Thyroid gland (tissue), 4 donors: ENCODE measurements around the gene FRMD4B. TPM values are rescaled to one million over a fixed set of nuclear protein-coding genes. Genes with fewer than 3 reads are reported as not detected.

Experiments
- DNase-seq, 2 donors: peaks; one replicate each; pipeline ENCODE4 v3.0.0-alpha.2; 2019
- H3K27ac ChIP-seq, 3 donors: fragments of 200-600 bp; sonication (generic); 1 replicate in 2 of 3; 2 replicates in 1 of 3; pipeline ENCODE4 v1.5.1; 2016 to 2019; ENCODE audit warnings: mild to moderate bottlenecking in 1 of 3, moderate library complexity in 1 of 3
- H3K27me3 ChIP-seq: fragments of 200-600 bp; sonication (generic); one replicate; pipeline ENCODE4 v1.5.1; 2019
- H3K36me3 ChIP-seq, 2 donors: fragments of 200-600 bp; sonication (generic); one replicate each; pipeline ENCODE4 v1.5.1; 2016 to 2019
- H3K4me1 ChIP-seq, 2 donors: fragments of 200-600 bp; sonication (generic); one replicate each; pipeline ENCODE4 v1.5.1; 2017 to 2019
- H3K4me3 ChIP-seq, 3 donors: fragments of 200-600 bp; sonication (generic); replicated peaks in 1 of 3; 1 replicate in 2 of 3; 2 replicates in 1 of 3; pipeline ENCODE4 v1.5.1; 2016; ENCODE audit warnings: mild to moderate bottlenecking in 1 of 3
- H3K9me3 ChIP-seq: fragments of 200-600 bp; sonication (generic); one replicate; pipeline ENCODE4 v1.5.1; 2017
- CTCF ChIP-seq, 6 experiments: fragments of 200-600 bp in 3 of 6; fragments of 450-650 bp in 3 of 6; sonication (generic) in 3 of 6; IDR thresholded peaks; one replicate each; pipeline ENCODE4 v1.5.1; 2016 to 2019; ENCODE audit warnings: antibody characterized with exemption in 6 of 6, mild to moderate bottlenecking in 2 of 6, inconsistent platforms in 1 of 6, moderate library complexity in 1 of 6
- POLR2A ChIP-seq, 2 donors: fragments of 450-650 bp; IDR thresholded peaks; one replicate each; pipeline ENCODE4 v1.6.1; 2017; ENCODE audit warnings: antibody characterized with exemption in 2 of 2, mild to moderate bottlenecking in 2 of 2, moderate library complexity in 1 of 2
- WGBS, 2 donors: methylation state at CpG; one replicate each; pipeline ENCODE4 v1.1.5; 2017; 5-methylcytosine and 5-hydroxymethylcytosine counted together
- intact Hi-C: fragments of 100-400 bp; cut with DNase I; formaldehyde crosslinking; loops from one replicate; pipeline ENCODE4 v1.15.1; 2023
- total RNA-seq, 4 donors: library from RNA; depleted of rRNA; stranded (reverse); fragments of >200 nt; gene quantifications; one replicate each; pipeline ENCODE4 v1.2.3, GENCODE V29; 2016

FRMD4B gene
- total RNA-seq, 4 donors from 2014 or later, result 109 to 224 (median 161) TPM

- peaks cover 0 to 1% of the 10 kb centered on the region in 2 donors for H3K4me1 ChIP-seq
- H3K36me3 ChIP-seq, result no peaks in the 10 kb centered on the region
- H3K9me3 ChIP-seq, result no peaks in the 10 kb centered on the region
- TF ChIP-seq CTCF (IDR thresholded peaks at IDR 0.05) (no peak), POLR2A (IDR thresholded peaks at IDR 0.05) (no peak)
- 81 to 89% methylated on average over 4 of the region's 4 CpGs for WGBS, 2 donors
- intact Hi-C loops, result loop anchor here (10.0 kb wide), 1 partner anchor 355 kb away; no protein-coding TSS in a partner anchor
- no peaks in the 10 kb centered on the region for H3K27me3 ChIP-seq
- no peak for DNase-seq
- no peak overlapping the region for H3K27ac ChIP-seq
- H3K4me3 ChIP-seq, result no peak overlapping the region
These were observed 66.2 kb downstream of the FRMD4B start for GRCh38 chr3:69319652-69320051.

DNA sequence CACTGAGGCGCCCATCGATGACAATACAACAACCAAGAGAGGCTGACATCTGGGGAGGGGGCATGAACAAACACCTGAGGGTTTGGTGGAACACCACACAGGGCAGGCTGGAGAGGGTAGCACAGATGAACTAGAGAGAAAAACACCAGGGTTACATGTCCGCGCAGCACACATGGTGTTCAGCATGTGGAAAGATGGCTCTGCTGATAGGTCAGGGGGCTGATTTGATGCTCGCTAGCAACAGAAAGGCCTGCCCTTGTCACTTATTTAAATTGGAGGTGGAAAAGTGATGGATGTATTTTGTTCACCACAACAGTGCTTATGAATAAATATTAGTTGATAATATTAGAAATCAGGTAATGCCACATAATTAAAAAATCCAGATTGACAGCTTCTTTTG, 67.5 kb downstream of the FRMD4B start:
- no peak overlapping the region for H3K4me3 ChIP-seq
- intact Hi-C loops, result loop anchor here (10.0 kb wide), 1 partner anchor 356 kb away; no protein-coding TSS in a partner anchor
- TF ChIP-seq POLR2A (IDR thresholded peaks at IDR 0.05) (no peak), CTCF (IDR thresholded peaks at IDR 0.05) (no peak)
- H3K4me1 ChIP-seq, result no peaks in the 10 kb centered on the region
- H3K9me3 ChIP-seq, result no peaks in the 10 kb centered on the region
- H3K36me3 ChIP-seq, result no peaks in the 10 kb centered on the region
- no peak overlapping the region for H3K27ac ChIP-seq
- DNase-seq, result no peak
- H3K27me3 ChIP-seq, result no peaks in the 10 kb centered on the region
- 96 to 97% methylated on average over 5 of the region's 5 CpGs for WGBS, 2 donors

- Histone ChIP-seq H3K27me3 (no peaks in the 10 kb centered on the region), H3K27ac (no peak overlapping the region), H3K4me1 (no peaks in the 10 kb centered on the region), H3K36me3 (no peaks in the 10 kb centered on the region), H3K4me3 (no peak overlapping the region), H3K9me3 (no peaks in the 10 kb centered on the region)
- no peak for DNase-seq
- intact Hi-C loops, result loop anchor here (10.0 kb wide), 1 partner anchor 362 kb away; no protein-coding TSS in a partner anchor
- 70 to 82% methylated on average over 4 of the region's 4 CpGs for WGBS, 2 donors
- TF ChIP-seq POLR2A (IDR thresholded peaks at IDR 0.05) (no peak), CTCF (IDR thresholded peaks at IDR 0.05) (no peak)
These were observed 72.6 kb downstream of the FRMD4B start for GRCh38 chr3:69313251-69313650.

DNA sequence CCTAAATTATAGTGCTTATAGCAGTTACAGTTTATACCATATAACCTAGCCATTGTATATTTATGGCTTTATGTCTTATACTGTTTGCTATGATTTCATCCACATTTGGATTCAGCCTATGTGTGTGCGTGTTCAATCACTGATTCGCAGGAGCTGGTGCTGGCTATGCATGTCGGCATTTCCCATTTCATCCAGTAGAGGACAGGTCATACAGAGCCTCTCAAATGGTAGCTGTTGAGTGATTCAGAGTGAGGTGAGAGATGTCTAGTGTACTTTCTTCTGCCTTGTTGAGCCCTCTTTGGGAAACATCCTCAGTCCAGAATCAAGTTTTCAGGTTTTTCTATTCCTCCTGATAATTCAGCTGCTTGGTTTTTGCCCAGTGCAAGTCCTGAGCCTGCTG, 76.1 kb downstream of the FRMD4B start:
- intact Hi-C loops, result loop anchor here (5.0 to 10.0 kb wide), 3 partner anchors 105 to 365 kb away; no protein-coding TSS in a partner anchor
- Histone ChIP-seq H3K9me3 (no peaks in the 10 kb centered on the region), H3K4me3 (no peak overlapping the region), H3K27me3 (no peaks in the 10 kb centered on the region), H3K36me3 (no peaks in the 10 kb centered on the region), H3K4me1 (peaks cover 0 to 9% of the 10 kb centered on the region in 2 donors), H3K27ac (no peak overlapping the region)
- no peak for DNase-seq
- peak in 5 of 6 experiments; percentile 34 to 49 (median 39) for TF ChIP-seq CTCF (IDR thresholded peaks at IDR 0.05)
- TF ChIP-seq POLR2A (IDR thresholded peaks at IDR 0.05), result no peak
- WGBS, 2 donors, result 68 to 70% methylated on average over 3 of the region's 3 CpGs

DNA sequence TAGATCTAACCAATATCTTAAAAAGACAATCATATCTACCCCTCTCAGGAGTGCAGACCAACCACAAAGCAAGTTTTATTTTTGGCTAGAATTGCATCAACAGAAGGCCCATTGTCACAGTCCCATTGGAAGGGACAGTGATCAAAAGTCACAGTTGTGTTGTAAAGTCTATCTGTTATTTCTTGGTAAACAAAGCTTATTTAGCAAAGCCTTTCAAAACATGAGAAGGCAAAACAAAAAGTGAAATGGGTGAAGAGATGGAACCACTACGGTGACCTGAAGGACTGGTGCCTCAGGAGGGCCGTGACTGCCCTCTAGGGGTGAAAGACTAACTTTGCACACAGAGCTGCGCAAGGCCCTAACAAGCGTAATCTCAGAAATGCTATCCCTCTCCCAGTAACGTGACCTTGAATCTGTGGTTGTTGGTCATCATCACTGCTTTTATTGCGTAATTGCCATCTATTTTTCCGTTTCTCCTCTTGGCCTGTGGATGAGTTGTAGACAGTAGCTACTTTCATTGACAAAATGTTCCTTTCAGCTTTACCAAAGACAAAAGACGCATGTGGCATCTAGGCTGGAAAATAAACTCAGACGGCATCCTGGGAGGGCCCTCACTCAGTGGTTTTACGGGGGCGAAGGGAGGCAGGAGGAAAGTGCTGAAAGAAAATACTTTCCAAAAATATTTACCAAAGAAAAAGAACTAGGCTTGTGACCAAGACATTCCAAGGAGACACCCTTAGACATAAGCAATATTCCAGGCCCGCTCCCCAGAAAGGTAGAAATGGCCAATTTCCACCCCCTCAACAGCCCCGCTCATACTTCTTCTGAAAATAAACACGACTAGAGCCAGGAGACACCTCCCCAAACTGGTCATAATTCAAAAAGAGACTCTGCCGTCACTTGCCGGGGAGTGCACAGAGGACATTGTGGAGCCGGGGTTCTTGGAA, 79.4 kb downstream of the FRMD4B start:
- peaks cover 0 to 4% of the 10 kb centered on the region in 2 donors for H3K36me3 ChIP-seq
- TF ChIP-seq CTCF (IDR thresholded peaks at IDR 0.05) (peak; percentile 72 to 90 (median 86)), POLR2A (IDR thresholded peaks at IDR 0.05) (no peak)
- intact Hi-C loops, result loop anchor here (5.0 to 10.0 kb wide), 2 partner anchors 108 to 144 kb away; no protein-coding TSS in a partner anchor
- H3K4me3 ChIP-seq, result no peak overlapping the region
- DNase-seq, result peak; percentile 57 to 70
- peaks cover 0 to 9% of the 10 kb centered on the region in 2 donors for H3K4me1 ChIP-seq
- WGBS, 2 donors, result 38 to 51% methylated on average over 16 to 17 of the region's 17 CpGs
- no peaks in the 10 kb centered on the region for H3K27me3 ChIP-seq
- peak overlapping the region; percentile 35 to 56 (median 43) for H3K27ac ChIP-seq
- H3K9me3 ChIP-seq, result no peaks in the 10 kb centered on the region
